GM21717 (cell line): ENCODE results near the gene TSFM.

Experiments used
- ATAC-seq: cut with Tn5 transposase; IDR thresholded peaks from one replicate; pipeline ENCODE4 v1.9.1; 2021; ENCODE audit warnings: mild to moderate bottlenecking, moderate library complexity; ENCODE audit not compliant: unreplicated experiment

TSFM gene

DNA sequence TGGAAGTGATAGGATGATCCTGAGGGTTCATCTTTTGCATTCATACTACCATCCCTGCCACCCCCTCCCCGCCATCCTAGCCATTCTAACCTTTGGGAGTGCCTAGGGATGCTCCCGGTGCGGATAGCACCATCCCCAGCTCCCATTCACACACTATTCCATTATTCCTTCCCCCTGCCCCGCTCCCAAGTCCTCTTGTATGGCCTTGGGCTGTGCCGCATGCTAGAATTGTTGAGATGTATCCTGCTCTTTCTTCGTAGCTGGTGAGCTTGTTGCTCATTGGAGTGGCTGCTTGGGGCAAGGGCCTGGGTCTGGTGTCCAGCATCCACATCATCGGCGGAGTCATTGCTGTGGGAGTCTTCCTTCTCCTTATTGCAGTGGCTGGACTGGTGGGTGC is 37.1 kb upstream of the TSFM start:
- ATAC-seq = no peak

DNA sequence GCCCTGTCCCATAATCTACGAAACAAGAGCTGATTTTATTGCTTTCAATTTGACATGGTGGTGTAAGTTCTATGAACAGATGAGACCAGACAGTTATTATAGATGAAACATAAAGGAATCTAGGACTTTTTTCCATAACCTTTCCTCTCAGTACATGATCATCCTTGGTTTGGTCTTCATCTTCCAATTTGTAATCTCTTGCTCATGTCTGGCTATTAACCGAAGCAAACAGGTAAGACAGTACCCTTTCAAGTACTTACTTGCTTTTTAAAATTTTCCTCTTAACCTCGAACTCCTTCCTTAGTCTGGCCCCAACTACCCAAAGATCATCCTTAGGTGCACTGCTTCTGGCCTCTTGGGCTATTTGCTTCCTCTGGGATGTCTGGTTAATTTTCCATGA is 36.6 kb upstream of the TSFM start:
- ATAC-seq = no peak

DNA sequence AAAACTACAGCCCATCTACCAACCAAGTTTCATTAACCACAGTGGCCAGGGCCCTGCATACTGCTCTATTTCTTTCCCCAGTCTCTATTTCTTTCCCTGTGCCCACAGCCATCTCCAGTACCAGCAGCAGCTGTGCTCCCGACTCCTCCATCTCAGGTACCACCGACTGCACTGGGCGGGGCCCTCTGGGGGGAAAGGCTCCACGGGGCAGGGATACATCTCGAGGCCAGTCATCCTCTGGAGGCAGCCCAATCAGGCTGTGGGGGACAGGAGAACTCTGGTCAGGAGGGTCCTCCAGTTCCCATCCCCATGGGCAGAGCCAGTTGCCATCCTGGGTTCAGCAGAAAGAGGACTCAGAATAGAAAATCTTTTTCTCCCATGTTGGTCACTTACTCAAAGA is 33.5 kb upstream of the TSFM start:
- ATAC-seq = no peak

DNA sequence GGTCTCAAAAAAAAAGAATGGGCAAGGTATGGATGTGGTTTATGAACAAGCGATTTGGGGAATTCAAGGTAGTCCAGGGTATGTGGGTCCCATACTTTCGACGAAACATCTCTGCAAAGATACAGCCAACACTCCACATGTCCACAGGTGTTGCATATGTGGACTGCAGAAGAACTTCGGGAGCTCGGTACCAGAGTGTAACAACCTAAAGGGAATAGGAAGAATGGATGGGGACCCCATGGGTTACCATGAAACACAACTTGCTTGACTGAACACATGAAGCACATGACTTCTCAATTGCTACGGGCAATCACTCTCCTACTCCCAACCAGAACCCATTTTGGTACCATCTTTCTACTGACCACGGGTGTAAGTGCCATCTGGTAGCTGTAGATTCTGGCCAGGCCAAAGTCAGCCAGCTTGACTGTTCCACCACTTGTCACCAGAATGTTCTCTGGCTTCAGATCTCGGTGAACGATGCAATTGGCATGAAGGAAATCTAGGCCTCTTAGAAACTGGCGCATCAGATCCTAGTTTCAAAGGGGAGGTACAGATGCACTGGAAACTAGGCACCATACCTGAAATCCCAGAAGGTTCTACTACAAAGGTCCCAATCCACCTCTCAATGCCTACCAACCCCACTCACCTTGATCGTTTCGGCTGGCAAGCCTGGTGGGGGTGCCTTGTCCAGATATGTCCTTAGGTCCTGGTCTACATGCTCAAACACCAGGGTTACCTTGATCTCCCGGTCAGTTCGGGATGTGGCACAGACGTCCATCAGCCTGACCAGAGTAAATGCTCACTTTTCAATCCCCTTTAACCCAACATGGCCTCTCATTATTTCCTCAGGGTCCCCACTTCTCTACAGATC is 31.8 kb upstream of the TSFM start:
- ATAC-seq = no peak

DNA sequence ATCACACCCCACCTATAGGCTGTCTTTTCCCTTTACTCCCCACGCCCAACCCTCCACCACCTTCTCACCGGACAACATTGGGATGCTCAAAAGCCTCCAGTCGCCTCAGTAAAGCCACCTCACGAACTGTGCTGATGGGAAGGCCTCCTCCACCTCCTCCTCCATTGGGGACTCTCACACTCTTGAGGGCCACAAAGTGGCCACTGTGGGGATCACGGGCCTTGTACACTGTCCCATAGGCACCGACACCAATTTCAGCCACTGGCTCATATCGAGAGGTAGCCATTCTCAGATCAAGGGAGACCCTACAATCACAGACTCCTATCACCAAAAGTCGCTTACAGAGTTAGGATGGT is 31.2 kb upstream of the TSFM start:
- no peak for ATAC-seq

DNA sequence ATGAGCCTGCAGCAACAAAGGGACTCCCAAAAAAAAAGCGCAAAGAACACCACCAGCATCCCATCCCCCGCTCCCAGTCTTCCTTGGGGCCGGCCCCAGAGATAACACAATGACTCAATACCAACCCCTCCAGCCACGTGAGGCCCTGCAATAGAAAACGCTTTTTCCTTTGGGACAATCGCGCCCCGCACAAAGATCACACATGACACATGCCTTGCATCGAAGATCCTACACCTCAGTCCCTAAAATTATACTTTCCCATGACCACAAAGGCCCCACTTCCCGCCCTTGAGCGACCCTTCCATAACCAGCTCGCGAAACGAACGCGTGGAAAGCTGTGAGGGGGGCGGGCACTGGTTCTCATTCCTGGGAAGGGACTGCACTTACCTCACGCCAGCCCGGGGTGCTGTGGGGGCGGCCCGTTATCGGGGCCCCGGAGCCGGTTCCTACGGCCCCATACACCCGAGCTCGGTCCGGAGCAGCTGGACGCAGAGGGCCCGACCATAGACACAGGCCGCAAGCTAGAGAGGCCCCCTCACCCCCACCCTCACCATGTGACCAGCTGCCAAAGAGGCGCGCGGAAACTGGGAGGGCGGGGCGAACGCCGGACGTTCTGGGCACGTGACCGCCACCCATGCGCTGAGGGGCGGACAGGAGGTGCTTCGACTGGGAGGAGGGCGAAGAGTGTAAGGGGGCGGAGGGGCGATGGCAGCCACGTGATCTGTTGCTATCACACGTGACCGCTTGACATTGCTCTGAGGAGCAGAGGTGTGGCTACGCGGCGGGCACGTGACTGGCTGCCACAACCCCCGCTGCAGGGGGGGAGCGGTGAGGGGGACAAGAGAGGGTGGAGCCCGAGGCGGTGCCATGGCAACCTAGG is 30.6 kb upstream of the TSFM start, which contains the start of gene CDK4:
Gene CDK4 (minus strand): TSS at position 523 of the 880 bp plus-strand sequence. CDS start 593 bp downstream, outside the sequence.
- peak; percentile 65 for ATAC-seq

DNA sequence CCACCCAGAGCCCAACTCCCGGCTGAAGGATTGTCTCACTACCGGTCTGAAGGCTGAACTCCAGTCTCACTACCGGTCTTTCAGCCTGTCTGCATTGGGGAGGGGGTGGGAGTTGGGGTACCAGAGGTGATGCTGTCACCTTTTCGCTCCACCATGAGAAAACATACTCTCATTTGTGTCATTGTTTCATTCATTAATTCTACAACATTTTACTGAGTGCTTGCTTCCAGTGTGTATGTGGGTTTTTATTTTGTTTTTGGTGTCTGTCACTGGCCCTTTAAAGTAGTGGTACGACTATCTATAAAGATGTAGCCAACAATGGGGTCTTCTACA is 30.0 kb upstream of the TSFM start:
- ATAC-seq = no peak

DNA sequence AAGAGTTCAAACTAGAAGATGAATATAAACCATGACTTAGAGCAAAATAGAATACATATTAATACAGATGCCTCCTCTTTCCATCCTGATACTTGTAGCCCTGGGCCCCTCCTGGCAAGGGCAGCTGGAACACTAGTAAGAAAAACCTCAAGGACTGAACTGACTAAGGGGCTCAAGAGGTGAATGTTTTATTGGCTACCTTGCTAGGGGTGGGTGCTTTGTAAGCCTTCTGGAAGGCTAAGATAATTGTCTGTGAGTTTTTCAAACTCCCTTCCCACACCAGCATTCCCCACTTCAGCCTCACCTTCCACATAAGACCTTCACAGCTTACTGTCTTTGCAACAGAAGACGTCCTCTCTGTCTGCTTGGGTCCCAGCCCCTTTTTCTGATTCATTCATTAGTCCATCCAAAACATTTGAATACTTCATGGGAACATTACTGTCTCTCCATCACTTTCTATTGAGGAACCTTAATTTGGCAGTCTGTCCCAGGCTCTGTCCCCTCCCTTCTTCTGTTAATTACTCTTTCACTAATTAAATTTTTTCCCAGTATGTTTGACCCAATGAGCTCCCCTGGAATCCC is 28.7 kb upstream of the TSFM start:
- ATAC-seq = no peak

DNA sequence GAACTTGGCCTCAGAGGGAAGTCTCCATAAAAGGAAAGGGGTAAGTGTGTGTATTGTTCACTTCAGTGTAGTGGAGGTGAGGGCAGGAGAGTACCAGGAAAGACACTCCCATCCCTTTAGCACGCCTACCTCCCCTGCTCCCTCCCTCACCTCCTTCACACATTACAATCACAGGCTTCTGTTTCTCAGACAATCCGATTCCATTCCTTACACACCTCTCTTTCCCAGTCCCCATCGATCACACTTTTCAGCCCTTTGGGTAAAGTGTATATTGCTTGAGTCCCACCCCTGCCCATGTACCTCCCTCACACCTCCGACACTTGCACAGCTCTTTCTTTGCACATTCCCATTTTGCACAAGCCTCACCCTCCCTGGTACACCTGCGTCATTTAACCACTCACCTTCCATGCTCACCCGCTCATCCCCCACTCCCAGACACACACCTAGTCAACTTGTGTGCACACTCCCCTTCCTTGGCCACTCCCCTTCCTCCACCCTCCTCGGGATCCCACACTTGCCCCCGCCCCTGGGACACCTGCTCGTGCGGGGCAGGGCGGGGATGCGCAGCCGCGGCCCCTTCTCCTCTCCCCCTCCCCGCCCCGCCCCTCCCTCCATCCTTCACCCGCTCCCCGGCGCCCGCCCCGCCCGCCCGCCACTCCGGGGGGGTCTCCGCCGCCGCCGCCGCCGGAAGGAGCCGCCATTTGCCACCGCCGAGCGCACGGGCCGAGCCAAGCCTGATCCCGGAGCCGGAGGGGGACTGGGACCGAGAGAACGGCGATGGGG is 28.0 kb upstream of the TSFM start, which contains the start of gene MARCHF9:
Gene MARCHF9 (plus strand): TSS at position 693 of the 783 bp plus-strand sequence. CDS start 426 bp downstream, outside the sequence.
- peak; percentile 46 for ATAC-seq

DNA sequence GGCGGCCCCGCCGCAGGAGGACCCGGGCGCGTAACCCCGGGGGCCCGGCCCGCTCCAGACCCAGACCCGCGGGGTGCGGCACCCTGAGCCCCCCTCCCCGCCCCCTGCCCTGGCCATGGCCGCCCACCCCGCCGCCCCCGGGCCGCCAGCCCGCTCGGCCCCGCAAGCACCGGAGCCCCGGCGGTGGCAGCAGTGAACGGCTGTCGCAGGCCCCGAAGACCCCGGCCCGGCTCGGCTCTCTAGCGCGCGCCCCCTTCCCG is 27.5 kb upstream of the TSFM start:
- ATAC-seq = no peak

DNA sequence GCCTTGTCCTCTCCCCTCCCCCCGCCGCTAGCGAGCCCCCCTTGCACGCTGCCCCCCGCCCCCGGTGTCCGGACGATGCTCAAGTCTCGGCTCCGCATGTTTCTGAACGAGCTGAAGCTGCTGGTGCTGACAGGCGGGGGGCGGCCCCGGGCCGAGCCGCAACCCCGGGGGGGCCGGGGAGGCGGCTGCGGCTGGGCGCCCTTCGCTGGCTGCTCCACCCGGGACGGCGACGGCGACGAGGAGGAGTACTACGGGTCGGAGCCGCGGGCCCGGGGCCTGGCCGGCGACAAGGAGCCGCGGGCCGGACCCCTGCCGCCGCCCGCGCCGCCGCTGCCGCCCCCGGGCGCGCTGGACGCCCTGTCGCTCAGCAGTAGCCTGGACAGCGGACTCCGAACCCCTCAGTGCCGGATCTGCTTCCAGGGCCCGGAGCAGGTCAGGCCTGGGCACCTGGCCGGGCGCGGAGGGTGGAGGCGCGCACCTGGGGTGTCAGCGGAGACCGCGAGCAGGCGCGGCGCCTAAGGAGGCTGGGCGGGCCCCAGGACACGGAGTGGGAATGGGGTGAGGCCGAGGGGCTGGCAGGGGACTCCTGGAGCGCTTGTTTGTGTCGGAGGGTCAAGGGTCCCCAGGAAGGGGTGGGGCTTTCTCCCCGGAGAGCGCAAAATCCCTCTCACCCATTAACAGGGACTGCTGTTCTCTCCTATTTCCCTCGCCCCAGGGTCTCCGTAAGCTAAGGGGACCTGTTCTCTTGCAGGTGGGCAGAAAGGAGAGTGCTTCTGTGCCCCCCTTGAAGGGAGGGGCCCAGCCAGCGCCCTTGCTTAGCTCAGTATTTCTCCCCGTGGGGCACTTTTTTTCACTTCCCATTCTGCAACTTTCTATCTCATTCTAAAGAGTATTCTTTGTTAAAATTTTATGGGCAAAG is 26.9 kb upstream of the TSFM start:
- no peak for ATAC-seq

DNA sequence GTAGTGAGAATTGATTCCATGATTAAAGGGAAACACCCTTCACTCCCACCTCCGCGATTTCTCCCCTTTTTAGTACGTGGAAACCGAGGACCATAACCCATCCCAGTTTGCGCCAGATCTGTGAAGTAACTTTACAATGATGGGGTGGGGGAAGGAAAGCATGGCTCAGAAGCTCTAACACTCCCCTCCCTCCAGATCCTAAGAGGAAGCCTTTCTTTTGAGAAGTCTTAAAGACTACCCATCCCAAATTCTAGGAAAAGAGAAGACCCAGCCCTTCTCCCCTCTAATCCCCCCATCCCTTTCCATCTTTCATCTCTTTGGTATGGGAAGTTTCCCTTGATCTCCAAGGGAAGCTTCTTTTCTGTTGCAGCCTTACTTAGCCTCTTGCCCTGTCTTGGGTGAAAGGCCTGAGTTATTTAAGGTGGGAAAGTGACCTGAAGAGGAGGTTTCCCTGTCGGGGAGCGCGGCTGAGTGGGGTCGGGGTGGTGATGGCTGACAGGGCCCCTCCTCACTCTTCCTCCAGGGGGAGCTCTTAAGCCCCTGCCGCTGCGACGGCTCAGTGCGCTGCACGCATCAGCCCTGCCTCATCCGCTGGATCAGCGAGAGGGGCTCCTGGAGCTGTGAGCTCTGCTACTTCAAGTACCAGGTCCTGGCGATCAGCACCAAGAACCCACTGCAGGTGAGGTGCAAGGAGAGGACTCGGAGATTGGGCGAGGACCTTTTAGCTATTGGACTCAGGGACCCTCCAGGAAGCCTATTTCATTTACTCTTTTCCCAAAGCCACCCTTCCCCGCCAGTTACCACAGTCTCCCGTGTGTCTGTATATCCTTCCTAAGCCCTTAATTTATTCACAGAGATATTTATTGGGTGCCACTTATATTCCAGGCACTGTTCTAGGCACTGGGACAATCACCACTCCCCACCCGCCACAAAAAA is 25.9 kb upstream of the TSFM start:
- ATAC-seq = peak; percentile 17

DNA sequence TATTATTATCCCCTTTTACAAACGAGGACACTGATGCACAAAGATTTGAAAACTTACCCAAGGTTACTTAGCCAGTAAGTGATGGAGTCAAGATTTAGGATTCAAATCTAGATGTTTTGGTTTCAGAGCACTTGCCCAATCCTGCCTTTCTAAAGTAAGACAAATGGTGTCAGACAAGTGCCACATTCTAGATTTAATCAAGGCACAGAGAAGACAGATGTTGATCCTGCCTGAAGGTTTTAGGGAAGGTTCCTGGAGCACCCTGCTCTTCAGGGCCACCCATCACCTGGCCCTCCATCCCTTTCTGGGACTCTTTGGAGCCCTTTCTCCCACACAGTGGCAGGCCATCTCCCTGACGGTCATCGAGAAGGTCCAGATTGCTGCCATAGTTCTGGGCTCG is 24.8 kb upstream of the TSFM start:
- no peak for ATAC-seq

DNA sequence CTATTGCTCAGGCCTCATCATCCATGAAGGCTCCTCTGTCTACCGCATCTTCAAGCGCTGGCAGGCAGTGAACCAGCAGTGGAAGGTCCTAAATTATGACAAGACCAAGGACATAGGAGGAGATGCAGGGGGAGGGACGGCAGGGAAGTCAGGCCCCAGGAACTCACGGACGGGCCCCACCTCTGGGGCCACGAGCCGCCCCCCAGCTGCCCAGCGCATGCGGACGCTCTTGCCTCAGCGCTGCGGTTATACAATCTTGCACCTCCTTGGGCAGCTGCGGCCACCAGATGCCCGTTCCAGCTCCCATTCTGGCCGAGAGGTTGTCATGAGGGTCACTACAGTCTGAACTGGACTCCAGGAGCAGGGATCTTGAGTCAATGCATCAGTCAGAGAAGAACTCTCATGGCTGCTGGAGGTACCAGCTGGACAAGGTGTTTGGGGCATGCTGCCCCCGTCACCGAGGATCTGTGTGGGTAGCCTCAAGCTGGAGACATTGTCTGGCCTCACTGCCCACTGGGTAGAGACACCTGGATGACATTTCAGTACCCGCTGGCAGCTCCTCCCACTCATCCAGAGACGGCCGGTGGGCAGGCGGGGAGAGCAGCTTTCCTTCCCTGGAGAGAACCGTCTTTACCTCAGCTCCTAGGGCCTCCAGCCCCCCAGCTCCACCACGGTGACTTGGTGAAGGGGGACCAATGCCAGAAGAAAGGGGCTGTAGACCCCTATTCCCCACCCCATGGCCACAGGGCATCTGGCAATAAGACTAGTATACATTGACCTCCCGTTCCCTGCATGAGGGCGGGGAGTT is 23.8 kb upstream of the TSFM start:
- no peak for ATAC-seq

DNA sequence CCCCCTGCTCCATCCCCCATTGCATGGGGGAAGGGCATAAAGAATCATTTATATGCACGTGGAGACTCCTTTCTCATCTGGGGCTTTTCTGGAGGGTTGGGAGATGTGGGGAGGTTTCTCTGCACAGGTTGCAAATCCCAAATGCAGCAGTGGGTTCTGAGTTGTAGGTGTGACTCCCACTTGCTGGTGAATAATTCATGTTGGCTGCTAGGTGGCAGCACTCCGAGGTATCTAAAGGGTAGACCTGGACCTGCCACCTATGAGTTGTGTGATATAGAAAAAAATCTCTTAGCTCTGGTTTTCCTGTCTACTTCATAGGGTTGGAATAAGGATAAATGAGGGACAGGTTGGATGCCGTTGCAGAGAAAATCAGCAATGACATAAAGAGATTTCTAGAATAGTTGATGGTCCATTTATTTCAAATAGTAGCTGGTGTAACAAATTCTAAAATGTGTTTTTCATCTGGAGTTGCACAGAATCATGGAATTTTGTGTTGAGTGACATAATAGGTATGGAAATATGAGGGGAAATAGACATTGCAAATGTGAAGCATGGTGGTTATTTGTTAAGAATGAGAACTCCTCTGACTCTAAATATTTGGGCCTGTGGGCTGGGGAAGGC is 23.1 kb upstream of the TSFM start:
- ATAC-seq = no peak

DNA sequence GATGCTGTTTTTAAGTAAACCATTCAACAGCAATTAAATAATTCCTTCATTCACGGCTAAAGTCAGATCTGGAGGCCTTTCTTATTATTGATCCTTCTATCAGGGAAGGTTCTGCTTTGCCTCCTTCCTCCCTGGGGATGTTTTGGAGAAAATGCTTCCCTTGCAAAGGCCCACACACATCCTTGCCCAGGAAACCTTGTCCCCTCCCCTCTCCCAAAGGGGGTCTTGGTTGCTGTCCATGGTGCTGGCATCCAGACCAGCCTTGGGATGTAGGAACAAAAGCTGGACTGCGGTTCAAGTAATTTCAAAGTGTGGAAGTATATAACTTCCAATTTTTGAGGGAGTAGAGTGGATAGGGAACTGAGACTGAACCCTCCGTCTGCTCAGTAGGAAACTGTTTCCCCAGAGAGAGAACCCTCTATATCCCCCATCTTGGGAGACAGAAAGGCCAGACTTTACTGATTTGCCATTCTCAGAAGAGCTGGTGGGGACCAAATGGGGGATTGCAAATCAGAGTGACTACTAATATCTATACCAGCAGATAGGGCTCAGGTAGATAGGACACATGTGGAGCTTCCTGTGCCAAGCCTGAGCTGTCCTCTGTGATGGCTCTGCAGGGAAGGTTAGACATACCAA is 22.1 kb upstream of the TSFM start:
- ATAC-seq = no peak

DNA sequence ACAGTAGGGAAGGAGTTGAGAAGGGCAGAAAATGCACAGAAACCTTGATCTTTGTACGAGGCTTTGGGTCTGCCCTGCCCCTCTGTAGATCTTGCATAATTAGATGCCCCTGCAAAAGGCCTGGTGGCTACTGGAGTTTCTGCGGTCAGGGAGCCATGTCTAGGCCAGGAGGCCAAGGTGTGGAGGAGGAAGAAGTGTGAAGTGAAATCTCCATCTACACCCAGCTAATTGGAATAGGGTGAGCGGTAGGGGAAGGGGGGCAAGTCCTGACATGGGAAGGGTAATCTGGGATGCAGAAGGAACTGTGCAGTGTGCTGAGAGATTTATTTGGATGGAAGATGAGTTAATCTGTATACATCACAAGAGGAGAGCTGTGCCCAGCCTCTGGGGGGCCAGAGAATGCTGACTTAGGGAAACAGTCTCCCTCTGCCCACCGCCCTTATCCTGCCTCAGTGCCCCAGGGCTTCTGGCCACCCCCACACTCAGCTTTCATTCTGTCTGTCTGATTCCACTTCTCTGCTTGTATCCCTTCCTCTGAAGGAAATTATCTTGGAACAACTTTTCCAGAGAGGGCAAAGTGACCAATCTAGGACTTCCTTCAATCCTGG is 21.1 kb upstream of the TSFM start:
- no peak for ATAC-seq
